Neutrophil (primary cell): ENCODE results near the gene TPRG1L.

Experiments used
- H3K27ac ChIP-seq: fragments of 200-600 bp; sonication (generic); 2 replicates; pipeline ENCODE4 v1.5.1; 2016; ENCODE audit warnings: mild to moderate bottlenecking, moderate library complexity
- H3K27me3 ChIP-seq: fragments of 200-600 bp; sonication (generic); 2 replicates; pipeline ENCODE4 v1.6.0; 2016; ENCODE audit warnings: mild to moderate bottlenecking
- H3K36me3 ChIP-seq: fragments of 200-600 bp; sonication (generic); 2 replicates; pipeline ENCODE4 v1.5.1; 2017
- H3K4me1 ChIP-seq, 2 experiments: fragments of 200-600 bp in 1 of 2; sonication (generic) in 1 of 2; 1 replicate in 1 of 2; 2 replicates in 1 of 2; pipeline versions ENCODE4 v1.5.1 to v1.6.1; 2013 to 2016; ENCODE audit warnings: low read depth in 1 of 2, low read length in 1 of 2, mild to moderate bottlenecking in 1 of 2, moderate library complexity in 1 of 2; ENCODE audit not compliant: control insufficient read depth in 1 of 2, insufficient read depth in 1 of 2
- H3K4me3 ChIP-seq, 2 experiments: fragments of 200-600 bp in 1 of 2; sonication (generic) in 1 of 2; 1 replicate in 1 of 2; 2 replicates in 1 of 2; pipeline ENCODE4 v1.5.1; 2013 to 2016; ENCODE audit warnings: low read depth in 1 of 2, low read length in 1 of 2, mild to moderate bottlenecking in 1 of 2, moderate library complexity in 1 of 2
- H3K9me3 ChIP-seq: fragments of 200-600 bp; sonication (generic); 2 replicates; pipeline ENCODE4 v1.5.1; 2016
- CTCF ChIP-seq: fragments of 200-600 bp; sonication (generic); IDR thresholded peaks from 2 replicates; pipeline ENCODE4 v1.5.1; 2016; ENCODE audit warnings: antibody characterized with exemption

The TPRG1L gene

DNA sequence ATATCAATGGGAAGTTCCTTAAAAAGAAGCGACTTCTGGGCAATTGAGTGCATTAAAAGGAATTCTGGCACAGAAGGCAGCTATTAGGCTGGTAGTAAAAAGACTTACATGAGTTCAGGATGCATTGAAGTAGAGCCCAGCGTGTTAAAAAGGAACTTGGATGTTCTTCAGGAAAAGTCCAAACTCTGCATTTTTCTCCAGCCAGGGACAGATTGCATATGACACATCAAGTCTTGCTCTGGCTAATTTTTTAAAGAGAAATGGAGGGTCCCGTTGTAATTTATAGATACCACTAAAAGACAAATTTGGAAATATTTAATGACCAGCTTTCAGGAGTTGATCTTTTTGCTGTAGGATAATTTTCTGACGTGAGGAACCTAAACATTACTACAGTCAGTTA, 1.2 kb downstream of the TPRG1L start:
- H3K27ac ChIP-seq, result peak overlapping the region; percentile 91
- no peak for TF ChIP-seq CTCF
- H3K9me3 ChIP-seq, result no peaks in the 10 kb centered on the region
- peak overlapping the region; percentile 98 for H3K4me3 ChIP-seq
- H3K36me3 ChIP-seq, result peaks cover 60% of the 10 kb centered on the region
- H3K4me1 ChIP-seq, result peaks cover 31 to 35% of the 10 kb centered on the region in 2 experiments
- H3K27me3 ChIP-seq, result no peaks in the 10 kb centered on the region

DNA sequence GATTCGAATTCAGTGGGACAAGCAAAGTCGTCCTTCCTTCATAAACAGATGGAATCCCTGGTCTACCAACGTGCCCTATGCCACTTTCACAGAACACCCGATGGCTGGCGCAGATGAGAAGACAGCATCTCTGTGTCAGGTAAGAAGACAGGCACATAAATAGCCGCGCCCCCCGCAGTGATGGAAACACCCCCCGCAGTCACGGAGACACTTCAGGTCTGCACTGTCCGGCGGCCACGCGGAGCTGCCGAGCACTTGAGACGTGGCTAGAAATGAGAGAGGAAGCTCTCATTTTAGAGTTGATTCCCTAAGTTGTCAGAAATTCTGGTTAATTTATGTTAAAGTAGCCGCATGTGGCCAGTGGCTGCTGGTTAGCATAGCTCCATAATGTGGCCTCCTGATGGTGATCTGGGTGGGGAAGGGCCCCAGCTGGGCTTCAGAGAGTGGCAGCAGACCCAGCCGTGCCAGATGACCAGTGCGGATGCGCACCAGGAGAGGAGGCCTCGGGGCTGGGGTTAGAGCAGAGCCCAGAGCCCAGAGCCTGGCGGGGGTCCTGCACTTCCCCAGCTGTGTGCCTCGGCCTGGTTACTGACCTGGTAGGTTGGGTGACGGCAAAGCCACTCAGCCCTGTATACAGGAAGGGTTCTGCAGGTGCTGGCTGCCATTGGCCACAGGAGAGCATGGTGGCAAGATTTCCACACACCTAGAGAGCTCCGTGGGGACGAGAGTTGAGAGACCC, 2.9 kb downstream of the TPRG1L start:
- Histone ChIP-seq H3K27ac (no peak overlapping the region), H3K4me1 (peaks cover 26 to 30% of the 10 kb centered on the region in 2 experiments), H3K36me3 (peaks cover 68% of the 10 kb centered on the region), H3K4me3 (no peak overlapping the region), H3K9me3 (no peaks in the 10 kb centered on the region), H3K27me3 (no peaks in the 10 kb centered on the region)
- TF ChIP-seq CTCF, result no peak

GRCh38 chr1:3628445-3628844, 3.6 kb downstream of the TPRG1L start:
- peaks cover 75% of the 10 kb centered on the region for H3K36me3 ChIP-seq
- TF ChIP-seq CTCF, result no peak
- no peak overlapping the region for H3K4me3 ChIP-seq
- no peaks in the 10 kb centered on the region for H3K9me3 ChIP-seq
- no peak overlapping the region for H3K27ac ChIP-seq
- peaks cover 18 to 23% of the 10 kb centered on the region in 2 experiments for H3K4me1 ChIP-seq
- no peaks in the 10 kb centered on the region for H3K27me3 ChIP-seq

DNA sequence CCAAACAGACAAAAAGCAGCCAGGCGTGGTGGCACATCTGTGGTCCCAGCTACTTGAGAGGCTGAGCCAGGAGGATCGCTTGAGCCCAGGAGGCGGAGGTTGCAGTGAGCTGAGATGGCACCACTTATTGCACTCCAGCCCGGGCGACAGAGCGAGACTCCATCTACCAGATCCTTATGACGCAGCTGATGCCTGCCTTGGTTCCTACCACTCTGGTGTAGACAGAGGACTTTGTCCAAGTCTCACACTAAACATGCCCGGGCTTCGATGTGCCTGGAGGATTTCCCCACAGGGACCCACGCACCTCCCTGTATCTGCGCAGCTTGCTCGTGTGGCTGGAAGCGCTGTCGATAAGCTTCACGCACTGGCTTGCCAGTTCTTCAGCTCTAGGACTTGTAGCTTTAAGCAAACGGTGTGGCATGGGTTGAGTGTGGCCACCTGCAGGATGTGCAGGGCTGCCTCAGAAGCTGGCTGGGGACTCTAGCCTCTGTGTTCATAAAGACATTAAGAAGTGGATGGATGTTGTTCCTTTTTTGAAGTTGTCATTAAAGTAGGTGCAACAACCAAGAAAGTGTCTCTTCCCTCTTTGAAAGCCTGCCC, 4.8 kb downstream of the TPRG1L start:
- TF ChIP-seq CTCF, result no peak
- H3K36me3 ChIP-seq, result peaks cover 88% of the 10 kb centered on the region

GRCh38 chr1:3630161-3630611, 5.4 kb downstream of the TPRG1L start:
- peaks cover 11 to 15% of the 10 kb centered on the region in 2 experiments for H3K4me1 ChIP-seq
- no peaks in the 10 kb centered on the region for H3K27me3 ChIP-seq
- no peaks in the 10 kb centered on the region for H3K9me3 ChIP-seq
- TF ChIP-seq CTCF, result no peak
- H3K27ac ChIP-seq, result peak overlapping the region; percentile 49
- peaks cover 93% of the 10 kb centered on the region for H3K36me3 ChIP-seq
- no peak overlapping the region for H3K4me3 ChIP-seq

More for the DNA sequence above, 4.8 kb downstream of the TPRG1L start:
- no peaks in the 10 kb centered on the region for H3K27me3 ChIP-seq
- peaks cover 11 to 15% of the 10 kb centered on the region in 2 experiments for H3K4me1 ChIP-seq
- H3K27ac ChIP-seq, result peak overlapping the region; percentile 49
- no peak overlapping the region for H3K4me3 ChIP-seq
- no peaks in the 10 kb centered on the region for H3K9me3 ChIP-seq
